Cerebellar cortex (tissue), 1 donor: ENCODE results near the gene TESK2.
A peak's percentile ranks its signal among the peaks of the same experiment; 100 is the strongest.

Experiments used
- DNase-seq: peaks from one replicate; pipeline ENCODE4 v3.0.0-alpha.2; 2015; ENCODE audit warnings: low spot score

The TESK2 gene

DNA sequence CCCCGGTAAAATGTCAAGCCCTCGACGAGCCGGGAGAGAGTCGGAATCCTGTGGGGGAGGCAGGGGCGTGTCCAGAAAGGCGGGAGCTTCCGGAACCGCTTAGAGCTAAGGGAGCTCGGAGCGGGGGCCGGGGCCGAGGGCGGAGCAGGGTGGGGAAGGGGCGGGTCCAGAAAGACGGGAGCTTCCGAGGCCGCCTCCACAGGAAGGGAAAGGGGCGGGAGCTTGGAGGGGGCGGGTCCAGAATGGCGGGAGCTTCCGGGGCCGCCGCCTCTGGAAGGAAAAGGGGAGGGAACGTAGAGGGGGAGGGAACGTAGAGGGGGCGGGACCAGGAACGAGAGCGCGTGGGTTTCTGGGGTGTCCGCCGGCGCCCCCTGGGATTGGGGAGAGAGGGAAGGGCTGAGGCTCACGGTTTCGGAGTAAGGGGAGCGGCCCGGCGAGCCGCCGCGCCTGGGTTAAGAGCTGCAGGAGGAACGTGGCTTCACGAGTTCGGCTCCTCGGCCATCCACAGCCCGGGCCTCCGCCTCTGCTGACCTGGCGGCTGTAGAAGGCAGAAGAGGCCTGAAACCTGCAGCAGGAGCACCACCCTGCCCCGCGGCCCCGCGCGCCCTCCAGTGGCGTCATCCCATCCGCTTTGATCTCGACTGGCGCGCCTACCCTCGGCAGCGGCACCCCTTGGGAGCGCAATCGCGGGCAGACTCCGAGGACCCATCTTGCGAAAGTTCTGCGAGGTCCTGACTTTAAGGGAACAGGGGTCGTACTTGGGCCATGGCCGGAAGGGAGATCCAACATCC, 187.2 kb downstream of the TESK2 start:
- peak; percentile 97 for DNase-seq

DNA sequence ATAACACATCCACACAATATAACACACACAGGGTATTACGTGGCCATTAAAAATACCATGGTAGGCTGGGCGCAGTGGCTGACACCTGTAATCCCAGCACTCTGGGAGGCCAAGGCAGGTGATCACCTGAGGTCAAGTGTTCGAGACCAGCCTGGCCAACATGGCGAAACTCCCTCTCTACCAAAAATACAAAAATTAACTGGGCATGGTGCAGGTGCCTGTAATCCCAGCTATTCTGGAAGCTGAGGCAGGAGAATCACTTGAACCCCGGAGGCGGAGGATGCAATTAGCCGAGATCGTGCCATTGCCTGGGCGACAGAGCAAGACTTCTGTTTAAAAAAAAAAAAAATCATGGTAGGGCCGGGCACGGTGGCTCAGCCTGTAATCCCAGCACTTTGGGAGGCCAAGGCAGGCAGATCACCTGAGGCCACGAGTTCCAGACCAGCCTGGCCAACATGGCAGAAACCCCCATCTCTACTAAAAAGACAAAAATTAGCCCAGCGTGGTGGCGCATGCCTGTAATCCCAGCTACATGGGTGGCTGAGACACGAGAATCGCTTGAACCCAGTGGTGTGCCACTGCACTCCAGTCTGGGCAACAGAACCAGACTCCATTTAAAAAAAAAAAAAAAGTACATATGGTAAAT, 188.3 kb downstream of the TESK2 start:
- no peak for DNase-seq

DNA sequence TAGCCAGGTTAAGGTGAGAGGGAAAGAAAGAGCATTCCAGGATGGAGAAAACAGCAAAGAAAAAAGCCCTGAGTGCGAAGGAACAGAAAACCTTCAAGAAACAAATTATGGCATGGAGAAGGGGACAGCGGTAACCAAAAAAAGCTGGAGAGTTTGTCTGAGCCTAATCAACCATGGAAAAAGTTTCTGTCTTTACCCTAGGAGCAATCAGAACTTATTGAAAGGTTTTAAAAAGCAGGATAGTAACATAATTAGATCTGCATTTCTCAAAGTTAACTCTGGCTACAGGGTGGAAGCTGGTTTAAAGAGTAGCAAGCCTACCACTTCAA, 190.3 kb downstream of the TESK2 start:
- no peak for DNase-seq

DNA sequence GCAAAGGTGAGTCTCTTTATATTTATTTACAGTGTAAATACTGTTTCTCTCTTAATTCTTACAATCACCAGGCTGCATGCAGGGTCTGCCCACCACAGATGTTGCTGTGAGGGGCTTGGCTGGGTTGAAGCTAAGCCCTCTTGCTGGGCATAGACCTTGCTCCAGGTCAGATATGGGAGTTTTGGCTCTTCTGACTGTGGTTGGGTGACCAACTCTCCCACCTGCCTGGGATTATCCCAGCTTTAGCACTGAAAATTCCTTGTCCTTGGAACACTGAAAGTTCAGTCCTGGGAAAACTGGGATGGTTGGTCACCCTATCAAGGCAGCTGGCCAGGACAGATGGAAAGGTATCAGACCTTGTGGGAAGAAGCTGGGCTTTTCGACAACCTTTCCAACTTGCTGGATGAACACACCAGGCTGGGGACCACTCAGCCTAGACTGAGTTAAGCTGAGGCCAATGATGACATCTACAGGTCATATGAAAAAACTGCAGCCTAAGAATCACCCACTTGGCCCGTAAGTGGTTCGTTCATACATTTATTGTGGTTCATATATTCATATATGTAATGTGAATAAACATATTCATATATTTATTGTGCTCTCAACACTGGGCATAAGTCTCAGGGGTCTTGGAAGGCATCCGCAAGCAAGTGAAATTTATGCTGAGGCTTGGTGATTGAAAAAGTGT, 190.8 kb downstream of the TESK2 start:
- DNase-seq, result peak; percentile 89

DNA sequence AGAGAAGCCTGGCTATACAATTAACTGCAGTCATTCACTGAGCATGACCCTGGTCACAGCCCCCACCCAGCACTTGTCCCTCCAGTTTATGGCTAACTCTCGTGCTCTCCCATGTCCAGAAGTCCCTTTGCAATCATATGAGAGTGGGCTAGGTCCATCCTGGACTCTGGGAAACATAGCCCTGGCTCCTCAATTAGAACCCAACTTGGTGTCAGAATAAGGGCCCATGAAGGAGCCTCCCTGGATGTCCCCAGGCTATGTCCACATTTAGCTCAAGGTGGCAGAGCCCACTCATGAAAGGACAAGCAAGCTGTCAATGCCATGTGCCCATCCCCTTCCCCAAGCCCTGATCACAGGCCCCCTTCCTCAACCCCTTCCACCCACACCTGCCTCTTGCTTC, 191.7 kb downstream of the TESK2 start:
- no peak for DNase-seq

DNA sequence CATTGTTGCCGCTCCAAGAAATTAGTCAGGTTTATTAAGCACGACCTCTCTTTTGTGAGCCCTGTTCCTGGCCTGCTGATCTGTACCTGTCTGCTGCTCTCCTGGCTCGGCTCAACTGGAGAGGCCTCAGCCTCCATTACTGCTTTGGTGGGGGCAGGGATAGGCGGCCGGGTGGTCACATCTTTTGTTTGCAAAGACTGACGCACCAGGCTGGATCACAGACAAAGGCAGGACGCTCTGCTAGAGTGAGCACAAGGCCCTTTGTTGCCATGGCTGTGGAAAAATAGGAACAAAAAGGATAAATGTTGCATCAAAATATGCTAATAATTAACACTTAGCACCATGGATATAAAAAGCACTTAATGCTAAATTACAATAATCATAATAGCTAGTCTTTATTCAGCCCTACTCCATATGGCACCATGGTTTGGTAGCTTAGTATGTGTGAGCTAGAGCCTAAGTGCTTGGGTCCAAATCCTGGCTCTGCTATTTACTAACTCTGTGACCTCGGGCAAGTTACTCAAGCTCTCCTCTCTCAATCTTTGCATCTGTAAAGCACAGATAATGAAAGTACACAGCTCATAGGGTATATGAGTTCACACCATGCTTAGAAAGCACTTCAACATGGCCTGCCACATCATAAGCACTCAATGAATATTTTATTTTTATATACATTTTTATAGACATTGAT, 193.2 kb downstream of the TESK2 start:
- DNase-seq, result no peak
